Upper lobe of left lung (tissue), 6 donors: ENCODE measurements around the gene ATP11A. TPM values are rescaled to one million over a fixed set of nuclear protein-coding genes. Genes with fewer than 3 reads are reported as not detected.

ENCODE experiments used
- ATAC-seq, 2 donors: fragments of 200-7000 bp; cut with Tn5 transposase; one replicate each; pipeline ENCODE4 v1.9.1; 2022; ENCODE audit warnings: mild to moderate bottlenecking in 2 of 2, moderate library complexity in 2 of 2; ENCODE audit not compliant: low FRiP score in 2 of 2
- DNase-seq, 2 donors: peaks; one replicate each; pipeline ENCODE4 v3.0.0-alpha.2; 2019 to 2020
- H3K27ac ChIP-seq, 4 donors: fragments of 200-600 bp; sonication (generic); one replicate each; pipeline ENCODE4 v1.5.1; 2016 to 2019
- H3K27me3 ChIP-seq, 4 donors: fragments of 200-600 bp; sonication (generic); one replicate each; pipeline ENCODE4 v1.5.1; 2017 to 2019
- H3K36me3 ChIP-seq, 4 donors: fragments of 200-600 bp; sonication (generic); one replicate each; pipeline ENCODE4 v1.5.1; 2016 to 2019
- H3K4me1 ChIP-seq, 4 donors: fragments of 200-600 bp; sonication (generic); one replicate each; pipeline ENCODE4 v1.5.1; 2018 to 2019
- H3K4me3 ChIP-seq, 4 donors: fragments of 200-600 bp; sonication (generic); one replicate each; pipeline ENCODE4 v1.5.1; 2017 to 2019; ENCODE audit warnings: mild to moderate bottlenecking in 2 of 4, moderate library complexity in 1 of 4
- H3K9me3 ChIP-seq, 4 donors: fragments of 200-600 bp; sonication (generic); one replicate each; pipeline ENCODE4 v1.5.1; 2018 to 2019
- CTCF ChIP-seq, 6 experiments: fragments of 450-650 bp in 4 of 6; fragments of 200-600 bp in 2 of 6; sonication (generic) in 2 of 6; IDR thresholded peaks; one replicate each; pipeline ENCODE4 v1.5.1; 2016 to 2019; ENCODE audit warnings: antibody characterized with exemption in 6 of 6
- EP300 ChIP-seq, 4 donors: sonication (generic); formaldehyde crosslinking; IDR thresholded peaks; one replicate each; pipeline ENCODE4 v1.5.1; 2017; ENCODE audit warnings: antibody characterized with exemption in 4 of 4, control low read depth in 2 of 4
- POLR2A ChIP-seq, 4 donors: fragments of 450-650 bp; IDR thresholded peaks; one replicate each; pipeline ENCODE4 v1.5.1; 2016 to 2017; ENCODE audit warnings: antibody characterized with exemption in 4 of 4, mild to moderate bottlenecking in 2 of 4
- POLR2AphosphoS5 ChIP-seq, 2 donors: sonication (generic); formaldehyde crosslinking; IDR thresholded peaks; one replicate each; pipeline ENCODE4 v1.5.1; 2017; ENCODE audit warnings: antibody characterized with exemption in 2 of 2
- WGBS, 2 donors: methylation state at CpG; one replicate each; pipeline ENCODE4 v1.1.5; 2017 to 2018; 5-methylcytosine and 5-hydroxymethylcytosine counted together
- total RNA-seq, 6 donors: library from RNA; depleted of rRNA in 4 of 6; stranded (reverse); fragments of >200 nt in 4 of 6; gene quantifications; one replicate each; pipeline versions ENCODE4 v1.1.0 to v1.2.1, GENCODE V29; 2016 to 2021
- donor health status: DM: no; HTN: no; CAD: no; lungs with moderate emphysema.
- donor health status: DM: no; HTN: yes; CAD: no; lungs with severe emphysema.

ATP11A gene
- total RNA-seq, 6 donors from 2014 or later = 159 to 285 (median 260) TPM

GRCh38 chr13:112814905-112815585, 125.2 kb downstream of the ATP11A start:
- Histone ChIP-seq H3K4me1 (peaks cover 0 to 5% (median 0%) of the 10 kb centered on the region in 4 donors), H3K27ac (peak overlapping the region in 1 of 4 donors; percentile 70), H3K9me3 (no peaks in the 10 kb centered on the region), H3K4me3 (no peak overlapping the region), H3K36me3 (peaks cover 31 to 94% (median 52%) of the 10 kb centered on the region in 4 donors), H3K27me3 (no peaks in the 10 kb centered on the region)
- ATAC-seq (peak; percentile 16 to 58), DNase-seq (peak in 1 of 2 donors; percentile 75)
- TF ChIP-seq EP300 (IDR thresholded peaks at IDR 0.05) (no peak), POLR2AphosphoS5 (IDR thresholded peaks at IDR 0.05) (no peak), CTCF (IDR thresholded peaks at IDR 0.05) (no peak), POLR2A (IDR thresholded peaks at IDR 0.05) (no peak)
- 70 to 81% methylated on average over 10 of the region's 10 CpGs for WGBS, 2 donors

- no peak for ATAC-seq
- TF ChIP-seq EP300 (IDR thresholded peaks at IDR 0.05) = no peak
- no peak for TF ChIP-seq CTCF (IDR thresholded peaks at IDR 0.05)
- no peak for TF ChIP-seq POLR2A (IDR thresholded peaks at IDR 0.05)
- TF ChIP-seq POLR2AphosphoS5 (IDR thresholded peaks at IDR 0.05) = no peak
- Histone ChIP-seq H3K4me1 (peaks cover 0 to 5% (median 0%) of the 10 kb centered on the region in 4 donors), H3K36me3 (peaks cover 34 to 93% (median 51%) of the 10 kb centered on the region in 4 donors), H3K27ac (no peak overlapping the region), H3K4me3 (no peak overlapping the region), H3K9me3 (no peaks in the 10 kb centered on the region), H3K27me3 (no peaks in the 10 kb centered on the region)
- DNase-seq = peak in 1 of 2 donors; percentile 5
- 89 to 91% methylated on average over 13 of the region's 13 CpGs for WGBS, 2 donors
Observed at GRCh38 chr13:112815871-112816270, 126.0 kb downstream of the ATP11A start.

GRCh38 chr13:112818040-112818697, 128.3 kb downstream of the ATP11A start:
- ATAC-seq (no peak), DNase-seq (no peak)
- Histone ChIP-seq H3K27ac (no peak overlapping the region), H3K27me3 (no peaks in the 10 kb centered on the region), H3K36me3 (peaks cover 37 to 85% (median 53%) of the 10 kb centered on the region in 4 donors), H3K4me1 (peaks cover 0 to 5% (median 0%) of the 10 kb centered on the region in 4 donors), H3K9me3 (no peaks in the 10 kb centered on the region), H3K4me3 (no peak overlapping the region)
- TF ChIP-seq CTCF (IDR thresholded peaks at IDR 0.05) (no peak), POLR2AphosphoS5 (IDR thresholded peaks at IDR 0.05) (no peak), EP300 (IDR thresholded peaks at IDR 0.05) (no peak), POLR2A (IDR thresholded peaks at IDR 0.05) (no peak)
- 92 to 95% methylated on average over 34 to 38 of the region's 38 CpGs for WGBS, 2 donors

GRCh38 chr13:112818698-112819045, 128.8 kb downstream of the ATP11A start:
- Histone ChIP-seq H3K27ac (no peak overlapping the region), H3K4me3 (no peak overlapping the region), H3K9me3 (no peaks in the 10 kb centered on the region), H3K27me3 (no peaks in the 10 kb centered on the region), H3K4me1 (peaks cover 0 to 5% (median 0%) of the 10 kb centered on the region in 4 donors), H3K36me3 (peaks cover 40 to 85% (median 58%) of the 10 kb centered on the region in 4 donors)
- TF ChIP-seq EP300 (IDR thresholded peaks at IDR 0.05) (no peak), POLR2A (IDR thresholded peaks at IDR 0.05) (no peak), CTCF (IDR thresholded peaks at IDR 0.05) (no peak), POLR2AphosphoS5 (IDR thresholded peaks at IDR 0.05) (no peak)
- DNase-seq (peak in 1 of 2 donors; percentile 11), ATAC-seq (no peak)
- 84 to 85% methylated on average over 7 of the region's 7 CpGs for WGBS, 2 donors
